ENCODE measurements around the gene CEP104. TPM values are rescaled to one million over a fixed set of nuclear protein-coding genes. Genes with fewer than 3 reads are reported as not detected.

CEP104 gene
- total and polyA plus RNA-seq, 8 donors = 7.0 to 128 (median 28.7) TPM

DNA sequence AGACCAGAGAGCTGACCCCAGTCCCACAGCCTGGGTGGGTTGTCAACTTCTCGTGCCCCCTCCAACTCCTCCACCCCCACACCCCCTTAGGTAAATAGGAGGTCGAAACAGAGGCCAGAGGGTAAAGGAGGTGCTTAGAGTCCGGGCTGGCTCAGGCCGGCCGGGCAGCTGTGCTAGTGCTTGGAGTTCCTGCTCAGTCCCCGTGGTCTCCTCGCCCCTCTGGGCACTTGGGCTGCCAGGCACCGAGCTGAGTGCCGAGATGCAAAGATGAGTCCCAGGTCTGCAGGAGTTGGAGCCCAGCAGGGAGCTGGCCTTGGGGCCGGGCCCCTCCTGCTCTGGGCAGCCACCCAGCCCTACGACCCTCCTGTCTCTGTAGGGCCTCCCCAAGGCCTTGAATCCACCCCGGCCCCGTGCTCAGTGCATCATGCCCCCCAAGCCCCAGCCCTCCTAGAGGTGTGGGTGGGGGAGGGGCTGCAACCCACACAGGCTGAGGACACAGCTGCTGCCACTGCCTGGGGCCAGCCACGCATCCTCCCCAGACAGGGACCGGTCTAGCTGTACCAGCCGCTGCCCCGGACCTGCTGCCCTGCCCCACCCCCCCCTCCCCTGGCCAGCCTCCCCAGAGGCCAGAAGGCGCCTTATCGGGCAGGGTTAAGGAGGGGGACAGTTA, 82.6 kb downstream of the CEP104 start:
- intact Hi-C loops (cut with DNase I; ENCODE audit: low total_unique reads) = no loop called here
- Histone ChIP-seq H3K9me3 (no peaks in the 10 kb centered on the region), H3K27me3 (peaks cover 0 to 20% (median 0%) of the 10 kb centered on the region in 3 donors), H3K4me1 (peaks cover 29 to 56% (median 55%) of the 10 kb centered on the region in 4 donors), H3K27ac (peak overlapping the region in 1 of 5 donors; percentile 88), H3K36me3 (peaks cover 1 to 18% (median 15%) of the 10 kb centered on the region in 4 donors), H3K4me3 (no peak overlapping the region)
- WGBS, 5 donors = 62 to 78% (median 69%) methylated on average over 11 to 19 of the region's 19 CpGs
- no peak for TF ChIP-seq CTCF (IDR thresholded peaks at IDR 0.05)
- no peak for TF ChIP-seq EP300 (IDR thresholded peaks at IDR 0.05)
- TF ChIP-seq POLR2AphosphoS5 (IDR thresholded peaks at IDR 0.05) = no peak
- TF ChIP-seq POLR2A (IDR thresholded peaks at IDR 0.05) = no peak
- peak in 1 of 2 donors; percentile 29 for DNase-seq

DNA sequence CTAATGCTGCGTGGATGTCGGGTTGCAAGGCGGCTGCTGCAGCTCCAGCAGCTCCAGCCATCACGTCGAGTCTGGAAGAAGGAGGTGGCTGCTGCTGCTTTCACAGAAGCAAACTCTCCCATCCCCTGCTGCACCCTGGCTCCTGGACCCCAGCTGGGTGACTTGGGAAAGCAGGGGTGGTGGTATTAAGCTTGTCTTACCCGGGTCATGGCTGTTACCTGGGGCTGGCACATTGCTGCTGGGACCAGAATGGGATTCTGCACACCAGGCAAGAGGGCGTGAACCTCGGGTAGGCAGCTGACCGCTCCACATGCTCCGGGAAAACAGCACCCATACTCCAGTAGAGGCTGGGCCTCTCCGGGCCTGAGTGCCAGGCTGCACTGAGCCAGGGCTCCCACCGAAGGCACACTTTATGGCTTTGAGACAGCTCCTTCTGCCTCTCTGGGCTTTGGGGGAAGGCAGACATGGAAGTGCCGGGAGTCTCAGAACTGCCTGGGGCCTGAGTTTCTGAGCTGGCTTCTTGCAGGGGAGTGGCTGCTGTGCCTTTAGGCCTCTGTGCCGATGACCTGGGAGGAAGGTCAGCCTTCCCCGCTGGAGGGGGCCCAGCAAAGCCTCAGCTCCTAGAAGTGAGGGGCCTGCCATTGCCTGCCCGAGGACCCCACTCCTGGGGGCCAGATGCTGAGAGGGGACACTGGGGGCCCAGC, 83.3 kb downstream of the CEP104 start:
- Histone ChIP-seq H3K4me3 (peak overlapping the region; percentile 62 to 91 (median 78)), H3K4me1 (peaks cover 29 to 56% (median 55%) of the 10 kb centered on the region in 4 donors), H3K27me3 (peaks cover 0 to 20% (median 0%) of the 10 kb centered on the region in 3 donors), H3K27ac (peak overlapping the region in 4 of 5 donors; percentile 70 to 88 (median 76)), H3K9me3 (no peaks in the 10 kb centered on the region), H3K36me3 (peaks cover 0 to 11% (median 8%) of the 10 kb centered on the region in 4 donors)
- WGBS, 5 donors = 66 to 74% (median 72%) methylated on average over 10 to 16 of the region's 16 CpGs
- DNase-seq = no peak
- TF ChIP-seq POLR2AphosphoS5 (IDR thresholded peaks at IDR 0.05) = no peak
- no peak for TF ChIP-seq EP300 (IDR thresholded peaks at IDR 0.05)
- TF ChIP-seq CTCF (IDR thresholded peaks at IDR 0.05) = no peak
- no peak for TF ChIP-seq POLR2A (IDR thresholded peaks at IDR 0.05)
- intact Hi-C loops (cut with DNase I; ENCODE audit: low total_unique reads) = no loop called here

GRCh38 chr1:3772715-3773571, 84.1 kb downstream of the CEP104 start, which contains the start of gene SMIM1:
Gene SMIM1, plus strand, starts transcription at chr1:3772749. Its CDS starts 2,625 bp downstream, at chr1:3775374.
- TF ChIP-seq CTCF (IDR thresholded peaks at IDR 0.05) (no peak), EP300 (IDR thresholded peaks at IDR 0.05) (no peak), POLR2AphosphoS5 (IDR thresholded peaks at IDR 0.05) (no peak), POLR2A (IDR thresholded peaks at IDR 0.05) (no peak)
- Histone ChIP-seq H3K4me1 (peaks cover 29 to 56% (median 55%) of the 10 kb centered on the region in 4 donors), H3K27me3 (peaks cover 0 to 20% (median 0%) of the 10 kb centered on the region in 3 donors), H3K27ac (peak within 1 kb of the TSS; percentile 38 to 88 (median 73)), H3K9me3 (no peaks in the 10 kb centered on the region), H3K36me3 (peaks cover 0 to 3% (median under 1%) of the 10 kb centered on the region in 4 donors), H3K4me3 (peak within 1 kb of the TSS; percentile 62 to 91 (median 78))
- 6 to 20% (median 11%) methylated on average over 25 to 55 of the region's 55 CpGs for WGBS, 5 donors
- intact Hi-C loops (cut with DNase I; ENCODE audit: low total_unique reads) = no loop called here
- peak in 1 of 2 donors; percentile 62 for DNase-seq

All from stomach (tissue), 9 donors.